Measurements from ENCODE around the gene MTHFD2.

GRCh38 chr2:74181739-74182138, 16.7 kb upstream of the MTHFD2 start:
- TF ChIP-seq CTCF (IDR thresholded peaks at IDR 0.05) (no peak), POLR2A (IDR thresholded peaks at IDR 0.05) (no peak)
